Measurements from ENCODE around the gene SMYD3.

SMYD3 gene

DNA sequence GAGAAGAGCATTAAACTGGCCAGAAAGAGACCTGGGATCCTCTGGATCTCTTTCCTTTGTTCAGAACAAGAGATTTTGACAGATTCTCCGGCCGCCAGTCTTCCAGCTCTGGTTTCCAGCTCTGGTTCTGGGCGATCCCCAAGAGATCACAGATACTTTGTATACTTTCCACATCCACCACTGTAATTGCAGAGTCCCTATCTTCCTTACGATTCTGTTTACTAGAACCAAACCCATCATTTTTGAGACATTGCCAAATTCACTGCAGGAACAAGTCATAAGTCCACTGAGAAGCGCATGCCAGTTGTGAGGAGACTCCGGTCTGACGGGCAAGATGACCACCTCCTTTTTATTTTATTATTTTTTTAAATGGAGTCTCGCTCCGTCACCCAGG is 505.2 kb downstream of the SMYD3 start:
- TF ChIP-seq, protein P1, sequence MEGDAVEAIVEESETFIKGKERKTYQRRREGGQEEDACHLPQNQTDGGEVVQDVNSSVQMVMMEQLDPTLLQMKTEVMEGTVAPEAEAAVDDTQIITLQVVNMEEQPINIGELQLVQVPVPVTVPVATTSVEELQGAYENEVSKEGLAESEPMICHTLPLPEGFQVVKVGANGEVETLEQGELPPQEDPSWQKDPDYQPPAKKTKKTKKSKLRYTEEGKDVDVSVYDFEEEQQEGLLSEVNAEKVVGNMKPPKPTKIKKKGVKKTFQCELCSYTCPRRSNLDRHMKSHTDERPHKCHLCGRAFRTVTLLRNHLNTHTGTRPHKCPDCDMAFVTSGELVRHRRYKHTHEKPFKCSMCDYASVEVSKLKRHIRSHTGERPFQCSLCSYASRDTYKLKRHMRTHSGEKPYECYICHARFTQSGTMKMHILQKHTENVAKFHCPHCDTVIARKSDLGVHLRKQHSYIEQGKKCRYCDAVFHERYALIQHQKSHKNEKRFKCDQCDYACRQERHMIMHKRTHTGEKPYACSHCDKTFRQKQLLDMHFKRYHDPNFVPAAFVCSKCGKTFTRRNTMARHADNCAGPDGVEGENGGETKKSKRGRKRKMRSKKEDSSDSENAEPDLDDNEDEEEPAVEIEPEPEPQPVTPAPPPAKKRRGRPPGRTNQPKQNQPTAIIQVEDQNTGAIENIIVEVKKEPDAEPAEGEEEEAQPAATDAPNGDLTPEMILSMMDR (conservative IDR thresholded peaks at IDR 0.05; ENCODE audit: low read depth, low read length): no peak
- no peaks in the 10 kb centered on the region for H4K20me1 ChIP-seq (ENCODE audit: insufficient read depth)
- H3K36me3 ChIP-seq (ENCODE audit: insufficient read depth): no peaks in the 10 kb centered on the region
- H2AFZ ChIP-seq (ENCODE audit: low read depth): no peak overlapping the region
- no peak overlapping the region for H3K4me3 ChIP-seq (IDR thresholded peaks at IDR 0.05; ENCODE audit: insufficient read depth, low read depth, low read length)
- H3K9ac ChIP-seq: no peak overlapping the region
- no peaks in the 10 kb centered on the region for H3K79me2 ChIP-seq (ENCODE audit: insufficient read depth, low read depth)
- H3K4me1 ChIP-seq (ENCODE audit: low read depth, poor library complexity, severe bottlenecking): no peaks in the 10 kb centered on the region
- no peak overlapping the region for H3K4me2 ChIP-seq
- H3K27ac ChIP-seq: no peak overlapping the region
- H3K27me3 ChIP-seq (ENCODE audit: insufficient read depth, low read depth): no peaks in the 10 kb centered on the region

DNA sequence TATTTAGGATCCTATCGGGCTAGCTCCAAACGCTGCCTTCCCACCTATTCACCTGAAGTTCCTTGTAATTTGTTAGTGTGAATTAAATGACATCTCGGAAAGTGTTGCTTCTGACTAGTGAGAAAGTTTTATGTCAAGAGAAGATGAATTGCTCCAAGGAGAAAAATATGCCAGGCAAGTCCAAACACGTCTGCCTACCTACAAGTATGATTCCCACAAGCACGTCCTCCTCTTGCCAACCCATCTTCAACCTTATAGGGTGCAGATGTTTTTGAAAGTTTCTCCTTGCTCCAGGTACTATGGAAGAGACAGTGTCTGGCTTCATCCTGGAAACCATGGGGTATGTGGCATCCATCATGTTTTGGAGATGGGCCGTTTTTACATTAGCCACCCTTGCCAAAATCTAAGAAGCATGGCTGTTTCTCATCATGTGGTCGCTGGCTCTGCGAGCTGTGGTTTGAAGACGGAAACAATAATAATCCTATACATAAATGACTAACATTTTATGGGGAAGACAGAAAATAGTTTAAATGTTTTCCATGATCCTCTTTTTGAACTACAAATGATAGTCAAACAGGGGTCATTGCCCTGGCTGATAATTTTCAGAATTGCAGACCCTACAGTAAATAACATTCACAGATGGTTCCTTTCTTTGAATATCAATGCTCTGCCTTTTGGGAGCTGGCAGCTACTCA is 505.8 kb downstream of the SMYD3 start:
- Histone ChIP-seq H3K27me3 (ENCODE audit: insufficient read depth, low read depth) (no peaks in the 10 kb centered on the region), H3K79me2 (ENCODE audit: insufficient read depth, low read depth) (no peaks in the 10 kb centered on the region), H3K27ac (no peak overlapping the region), H4K20me1 (ENCODE audit: insufficient read depth) (no peaks in the 10 kb centered on the region), H2AFZ (ENCODE audit: low read depth) (no peak overlapping the region), H3K36me3 (ENCODE audit: insufficient read depth) (no peaks in the 10 kb centered on the region), H3K4me2 (no peak overlapping the region), H3K9ac (no peak overlapping the region), H3K4me3 (IDR thresholded peaks at IDR 0.05; ENCODE audit: insufficient read depth, low read depth, low read length) (no peak overlapping the region), H3K4me1 (ENCODE audit: low read depth, poor library complexity, severe bottlenecking) (no peaks in the 10 kb centered on the region)
- TF ChIP-seq, protein P1 (conservative IDR thresholded peaks at IDR 0.05; ENCODE audit: low read depth, low read length): no peak

DNA sequence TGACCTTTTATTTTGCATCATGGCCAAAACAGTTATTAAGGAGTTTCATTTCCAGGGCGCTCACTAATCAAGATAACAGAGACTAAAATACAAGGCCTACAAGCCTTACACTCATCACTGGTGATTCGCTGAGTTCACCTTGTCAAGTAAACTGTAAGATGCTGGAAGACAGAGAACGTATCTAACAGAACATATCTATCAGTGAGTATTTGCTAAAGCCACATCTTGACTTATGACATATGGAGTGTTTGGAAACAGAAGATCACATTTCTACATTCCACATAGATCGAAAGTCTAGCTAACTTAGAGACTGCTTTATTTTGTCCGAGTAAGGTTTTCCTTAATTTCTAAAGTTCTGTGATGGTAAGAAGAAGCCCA is 506.5 kb downstream of the SMYD3 start:
- H3K9ac ChIP-seq: no peak overlapping the region
- no peak overlapping the region for H2AFZ ChIP-seq (ENCODE audit: low read depth)
- no peaks in the 10 kb centered on the region for H3K27me3 ChIP-seq (ENCODE audit: insufficient read depth, low read depth)
- TF ChIP-seq, protein P1 (conservative IDR thresholded peaks at IDR 0.05; ENCODE audit: low read depth, low read length): no peak
- H3K79me2 ChIP-seq (ENCODE audit: insufficient read depth, low read depth): no peaks in the 10 kb centered on the region
- H3K36me3 ChIP-seq (ENCODE audit: insufficient read depth): no peaks in the 10 kb centered on the region
- H3K4me2 ChIP-seq: no peak overlapping the region
- H3K4me3 ChIP-seq (IDR thresholded peaks at IDR 0.05; ENCODE audit: insufficient read depth, low read depth, low read length): no peak overlapping the region
- no peaks in the 10 kb centered on the region for H4K20me1 ChIP-seq (ENCODE audit: insufficient read depth)
- no peak overlapping the region for H3K27ac ChIP-seq
- H3K4me1 ChIP-seq (ENCODE audit: low read depth, poor library complexity, severe bottlenecking): no peaks in the 10 kb centered on the region

DNA sequence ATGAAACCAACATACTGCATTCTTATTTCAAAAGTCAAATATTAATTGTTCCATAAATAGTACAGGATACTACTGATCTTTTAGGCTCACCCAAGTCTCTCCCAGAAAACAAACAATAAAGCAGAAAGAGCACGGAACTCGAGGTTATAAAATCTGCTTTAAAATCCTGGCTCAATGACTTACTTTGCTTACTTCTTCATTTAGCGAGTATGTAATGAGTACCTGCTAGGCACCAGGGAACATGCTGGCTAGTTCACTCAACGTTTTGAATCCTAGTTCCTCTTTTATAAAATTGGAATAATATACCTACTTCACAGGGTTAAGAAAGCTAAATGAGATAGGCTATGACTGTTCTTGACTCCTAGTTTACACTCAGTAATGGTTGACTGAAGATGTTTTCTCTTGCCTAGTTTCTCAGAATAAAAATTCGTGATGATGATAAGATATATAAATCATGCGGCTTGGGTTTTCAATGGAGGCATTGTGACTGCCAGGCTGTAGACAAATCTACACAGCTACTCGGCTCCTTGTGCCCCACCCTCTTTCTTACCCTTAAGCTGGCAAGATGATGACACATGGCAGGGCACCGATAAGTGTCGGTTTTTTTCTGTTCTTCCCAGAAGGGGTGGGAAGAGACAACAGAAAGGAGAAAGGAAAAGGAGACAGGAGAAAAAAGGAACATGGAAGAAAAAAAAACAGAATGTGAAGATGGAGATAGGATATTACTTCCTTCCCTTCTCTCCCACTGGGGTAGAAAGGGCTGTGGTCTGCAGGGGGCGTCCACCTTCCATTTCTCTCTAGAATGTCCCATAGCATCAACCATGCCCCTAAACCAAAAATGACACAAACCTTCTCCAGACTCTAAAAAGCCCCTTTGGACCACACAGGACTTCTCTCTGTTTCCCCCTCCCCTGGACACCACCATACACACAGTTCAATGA is 507.1 kb downstream of the SMYD3 start:
- Histone ChIP-seq H3K27me3 (ENCODE audit: insufficient read depth, low read depth) (no peaks in the 10 kb centered on the region), H3K4me1 (ENCODE audit: low read depth, poor library complexity, severe bottlenecking) (no peaks in the 10 kb centered on the region), H3K27ac (no peak overlapping the region), H3K36me3 (ENCODE audit: insufficient read depth) (no peaks in the 10 kb centered on the region), H2AFZ (ENCODE audit: low read depth) (no peak overlapping the region), H4K20me1 (ENCODE audit: insufficient read depth) (no peaks in the 10 kb centered on the region), H3K4me2 (no peak overlapping the region), H3K9ac (no peak overlapping the region), H3K79me2 (ENCODE audit: insufficient read depth, low read depth) (no peaks in the 10 kb centered on the region), H3K4me3 (IDR thresholded peaks at IDR 0.05; ENCODE audit: insufficient read depth, low read depth, low read length) (no peak overlapping the region)
- TF ChIP-seq, protein P1 (conservative IDR thresholded peaks at IDR 0.05; ENCODE audit: low read depth, low read length): no peak
